Liver (tissue), 3 donors: Measurements from ENCODE around the gene LPP.

Experiments used
- EGR1 ChIP-seq, 2 donors: IDR thresholded peaks; 2 replicates each; pipeline ENCODE4 v1.6.1; 2016 to 2018; ENCODE audit warnings: antibody characterized with exemption in 2 of 2, low read depth in 2 of 2
- GABPA ChIP-seq, 2 donors: IDR thresholded peaks in 1 of 2; conservative IDR thresholded peaks in 1 of 2; 2 replicates each; pipeline ENCODE4 v1.6.1; 2016; ENCODE audit warnings: antibody characterized with exemption in 2 of 2, mild to moderate bottlenecking in 1 of 2, moderate library complexity in 1 of 2
- HNF4A ChIP-seq, 2 donors: conservative IDR thresholded peaks; 2 replicates each; pipeline ENCODE4 v1.6.1; 2016; ENCODE audit warnings: antibody characterized with exemption in 2 of 2, mild to moderate bottlenecking in 2 of 2
- JUND ChIP-seq, 2 donors: IDR thresholded peaks; 2 replicates each; pipeline ENCODE4 v1.6.1; 2016; ENCODE audit warnings: antibody characterized with exemption in 2 of 2
- RAD21 ChIP-seq, 2 donors: IDR thresholded peaks; 2 replicates each; pipeline ENCODE4 v1.6.1; 2016; ENCODE audit warnings: antibody characterized with exemption in 2 of 2, mild to moderate bottlenecking in 2 of 2
- SP1 ChIP-seq: IDR thresholded peaks from 2 replicates; pipeline ENCODE4 v1.6.1; 2018; ENCODE audit warnings: antibody characterized with exemption, mild to moderate bottlenecking
- TF ChIP-seq, protein P1 (sequence below): fragments of 150-350 bp; IDR thresholded peaks from 2 replicates; pipeline ENCODE4 v1.5.1; 2017; ENCODE audit warnings: improper control_type of control experiment, low read depth, low read length; ENCODE audit not compliant: missing input control
- TF ChIP-seq, protein P2 (sequence below): IDR thresholded peaks from 2 replicates; pipeline ENCODE4 v1.6.1; 2016; ENCODE audit warnings: antibody characterized with exemption
- TF ChIP-seq, protein P3 (sequence below): IDR thresholded peaks from 2 replicates; pipeline ENCODE4 v1.6.1; 2016; ENCODE audit warnings: antibody characterized with exemption
- donor health status: healthy.
- donor health status: healthy.

DNA sequence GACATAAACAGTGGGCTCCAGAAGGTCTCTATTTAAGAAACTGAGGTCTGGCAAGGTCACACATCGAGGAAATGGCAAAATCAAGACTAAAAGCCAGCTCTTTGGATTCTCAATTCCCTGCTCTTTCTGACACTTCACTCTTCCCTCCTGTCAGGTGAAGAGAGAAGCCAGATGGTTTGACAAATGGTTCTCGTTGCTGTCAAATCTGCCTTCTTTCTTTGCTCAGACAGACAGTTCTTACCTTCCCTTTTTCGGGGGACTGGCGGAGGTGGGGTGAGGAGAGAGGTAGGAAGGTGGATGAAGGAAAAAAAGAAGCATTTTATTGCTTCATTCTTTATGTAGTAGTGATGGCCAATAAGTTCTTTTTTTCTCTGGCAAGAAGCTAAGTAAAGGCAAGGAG lies 133.4 kb downstream of the LPP start:
- TF ChIP-seq, protein P1, sequence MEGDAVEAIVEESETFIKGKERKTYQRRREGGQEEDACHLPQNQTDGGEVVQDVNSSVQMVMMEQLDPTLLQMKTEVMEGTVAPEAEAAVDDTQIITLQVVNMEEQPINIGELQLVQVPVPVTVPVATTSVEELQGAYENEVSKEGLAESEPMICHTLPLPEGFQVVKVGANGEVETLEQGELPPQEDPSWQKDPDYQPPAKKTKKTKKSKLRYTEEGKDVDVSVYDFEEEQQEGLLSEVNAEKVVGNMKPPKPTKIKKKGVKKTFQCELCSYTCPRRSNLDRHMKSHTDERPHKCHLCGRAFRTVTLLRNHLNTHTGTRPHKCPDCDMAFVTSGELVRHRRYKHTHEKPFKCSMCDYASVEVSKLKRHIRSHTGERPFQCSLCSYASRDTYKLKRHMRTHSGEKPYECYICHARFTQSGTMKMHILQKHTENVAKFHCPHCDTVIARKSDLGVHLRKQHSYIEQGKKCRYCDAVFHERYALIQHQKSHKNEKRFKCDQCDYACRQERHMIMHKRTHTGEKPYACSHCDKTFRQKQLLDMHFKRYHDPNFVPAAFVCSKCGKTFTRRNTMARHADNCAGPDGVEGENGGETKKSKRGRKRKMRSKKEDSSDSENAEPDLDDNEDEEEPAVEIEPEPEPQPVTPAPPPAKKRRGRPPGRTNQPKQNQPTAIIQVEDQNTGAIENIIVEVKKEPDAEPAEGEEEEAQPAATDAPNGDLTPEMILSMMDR = no peak
- TF ChIP-seq RAD21 (IDR thresholded peaks at IDR 0.05) (no peak), HNF4A (conservative IDR thresholded peaks at IDR 0.05) (no peak), JUND (IDR thresholded peaks at IDR 0.05) (no peak), SP1 (no peak), GABPA (IDR thresholded peaks at IDR 0.05 in 1 of 2, conservative IDR thresholded peaks at IDR 0.05 in 1 of 2) (no peak), EGR1 (IDR thresholded peaks at IDR 0.05; ENCODE audit: low read depth in 2 of 2) (no peak)
- TF ChIP-seq, protein P2, sequence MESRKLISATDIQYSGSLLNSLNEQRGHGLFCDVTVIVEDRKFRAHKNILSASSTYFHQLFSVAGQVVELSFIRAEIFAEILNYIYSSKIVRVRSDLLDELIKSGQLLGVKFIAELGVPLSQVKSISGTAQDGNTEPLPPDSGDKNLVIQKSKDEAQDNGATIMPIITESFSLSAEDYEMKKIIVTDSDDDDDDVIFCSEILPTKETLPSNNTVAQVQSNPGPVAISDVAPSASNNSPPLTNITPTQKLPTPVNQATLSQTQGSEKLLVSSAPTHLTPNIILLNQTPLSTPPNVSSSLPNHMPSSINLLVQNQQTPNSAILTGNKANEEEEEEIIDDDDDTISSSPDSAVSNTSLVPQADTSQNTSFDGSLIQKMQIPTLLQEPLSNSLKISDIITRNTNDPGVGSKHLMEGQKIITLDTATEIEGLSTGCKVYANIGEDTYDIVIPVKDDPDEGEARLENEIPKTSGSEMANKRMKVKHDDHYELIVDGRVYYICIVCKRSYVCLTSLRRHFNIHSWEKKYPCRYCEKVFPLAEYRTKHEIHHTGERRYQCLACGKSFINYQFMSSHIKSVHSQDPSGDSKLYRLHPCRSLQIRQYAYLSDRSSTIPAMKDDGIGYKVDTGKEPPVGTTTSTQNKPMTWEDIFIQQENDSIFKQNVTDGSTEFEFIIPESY = no peak
- TF ChIP-seq, protein P3, sequence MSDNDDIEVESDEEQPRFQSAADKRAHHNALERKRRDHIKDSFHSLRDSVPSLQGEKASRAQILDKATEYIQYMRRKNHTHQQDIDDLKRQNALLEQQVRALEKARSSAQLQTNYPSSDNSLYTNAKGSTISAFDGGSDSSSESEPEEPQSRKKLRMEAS = no peak
